Lung (tissue), 12 donors: ENCODE measurements around the gene IFITM10. TPM values are rescaled to one million over a fixed set of nuclear protein-coding genes. Genes with fewer than 3 reads are reported as not detected.

ENCODE experiments used
- ATAC-seq: fragments of 200-7000 bp; cut with Tn5 transposase; one replicate; pipeline ENCODE4 v1.9.1; 2020; ENCODE audit warnings: moderate number of reproducible peaks; ENCODE audit not compliant: insufficient read depth, low FRiP score
- DNase-seq, 3 donors: peaks; one replicate each; pipeline ENCODE4 v3.0.0-alpha.2; 2013 to 2017
- H3K27ac ChIP-seq, 2 donors: one replicate each; pipeline ENCODE4 v1.5.1; 2013; ENCODE audit warnings: mild to moderate bottlenecking in 2 of 2, moderate library complexity in 2 of 2, control low read depth in 1 of 2, inconsistent platforms in 1 of 2, low read depth in 1 of 2, low read length in 1 of 2
- H3K27me3 ChIP-seq, 3 donors: one replicate each; pipeline ENCODE4 v1.5.1; 2013; ENCODE audit warnings: low read length in 2 of 3; ENCODE audit not compliant: control insufficient read depth in 3 of 3, insufficient read depth in 3 of 3
- H3K36me3 ChIP-seq, 4 donors: one replicate each; pipeline ENCODE4 v1.5.1; 2013; ENCODE audit warnings: low read length in 4 of 4, mild to moderate bottlenecking in 1 of 4, moderate library complexity in 1 of 4; ENCODE audit not compliant: control insufficient read depth in 4 of 4, insufficient read depth in 4 of 4
- H3K4me1 ChIP-seq, 5 donors: one replicate each; pipeline ENCODE4 v1.5.1; 2013; ENCODE audit warnings: low read length in 5 of 5, mild to moderate bottlenecking in 2 of 5, moderate library complexity in 1 of 5; ENCODE audit not compliant: control insufficient read depth in 5 of 5, insufficient read depth in 5 of 5
- H3K4me3 ChIP-seq: one replicate; pipeline ENCODE4 v1.5.1; 2013; ENCODE audit warnings: mild to moderate bottlenecking, control low read depth, moderate library complexity
- H3K9ac ChIP-seq, 2 donors: one replicate each; pipeline ENCODE4 v1.5.1; 2013; ENCODE audit warnings: low read length in 2 of 2, control low read depth in 1 of 2; ENCODE audit not compliant: insufficient read depth in 1 of 2
- H3K9me3 ChIP-seq, 4 donors: one replicate each; pipeline ENCODE4 v1.5.1; 2013; ENCODE audit warnings: low read length in 3 of 4, mild to moderate bottlenecking in 1 of 4, moderate library complexity in 1 of 4; ENCODE audit not compliant: control insufficient read depth in 4 of 4, insufficient read depth in 3 of 4
- CTCF ChIP-seq: IDR thresholded peaks from 2 replicates; pipeline ENCODE4 v1.5.1; 2012; ENCODE audit warnings: mild to moderate bottlenecking; ENCODE audit errors: control extremely low read depth, extremely low read depth
- WGBS, 2 donors: extraction: QIAGEN DNeasy Blood & Tissue Kit; methylation state at CpG; one replicate each; pipeline ENCODE4 v1.1.7; 2013; 5-methylcytosine and 5-hydroxymethylcytosine counted together
- polyA plus RNA-seq, 2 donors: library from polyadenylated mRNA; stranded (reverse); fragments of 200-250 nt; gene quantifications; one replicate each; pipeline ENCODE4 v1.2.1, GENCODE V29; 2013
- total RNA-seq, 2 donors: library from RNA; depleted of rRNA in 1 of 2; stranded (reverse); fragments of >200 nt in 1 of 2; gene quantifications; one replicate each; pipeline ENCODE4 v1.2.1, GENCODE V29; 2014 to 2021
- donor health status: control.
- donor health status: control.
- donor health status: Bipolar disorder and iron deficiency.
- donor health status: healthy.
- donor health status: DM: yes; HTN: yes; CAD: no.

IFITM10 gene
- total and polyA plus RNA-seq, 4 donors, result 0.40 to 18.8 (median 2.7) TPM

GRCh38 chr11:1785749-1786413, 35.5 kb upstream of the IFITM10 start:
- ATAC-seq (no peak), DNase-seq (no peak)
- Histone ChIP-seq H3K4me1 (no peaks in the 10 kb centered on the region), H3K9me3 (no peaks in the 10 kb centered on the region), H3K27me3 (peaks cover 0 to 3% (median 0%) of the 10 kb centered on the region in 3 donors), H3K4me3 (no peak overlapping the region), H3K36me3 (no peaks in the 10 kb centered on the region), H3K27ac (peak overlapping the region in 1 of 2 donors; percentile 32), H3K9ac (no peak overlapping the region)
- no peak for TF ChIP-seq CTCF
- 68 to 70% methylated on average over 21 of the region's 21 CpGs for WGBS, 2 donors

GRCh38 chr11:1784761-1785650, 34.6 kb upstream of the IFITM10 start:
- WGBS, 2 donors, result 88 to 95% methylated on average over 23 of the region's 23 CpGs
- Histone ChIP-seq H3K9me3 (no peaks in the 10 kb centered on the region), H3K27ac (no peak overlapping the region), H3K27me3 (peaks cover 0 to 3% (median 0%) of the 10 kb centered on the region in 3 donors), H3K4me1 (no peaks in the 10 kb centered on the region), H3K36me3 (no peaks in the 10 kb centered on the region), H3K4me3 (no peak overlapping the region), H3K9ac (no peak overlapping the region)
- ATAC-seq (no peak), DNase-seq (no peak)
- no peak for TF ChIP-seq CTCF

GRCh38 chr11:1783725-1784529, 33.5 kb upstream of the IFITM10 start:
- 86 to 92% methylated on average over 23 to 24 of the region's 24 CpGs for WGBS, 2 donors
- Histone ChIP-seq H3K4me1 (no peaks in the 10 kb centered on the region), H3K27ac (no peak overlapping the region), H3K36me3 (no peaks in the 10 kb centered on the region), H3K9me3 (peaks cover 0 to 2% (median 0%) of the 10 kb centered on the region in 4 donors), H3K9ac (no peak overlapping the region), H3K27me3 (peaks cover 0 to 3% (median 0%) of the 10 kb centered on the region in 3 donors), H3K4me3 (no peak overlapping the region)
- DNase-seq (no peak), ATAC-seq (no peak)
- no peak for TF ChIP-seq CTCF
